MM.1S (cell line): ENCODE data around the gene USP50.

Experiments
- EZH2 ChIP-seq: fragments of 300-600 bp; sonication (generic); optimal IDR thresholded peaks from 2 replicates; pipeline ENCODE3; 2017; ENCODE audit warnings: low read depth, mild to moderate bottlenecking, antibody characterized with exemption, low read length, mixed read lengths
- TF ChIP-seq, protein P1 (sequence below): fragments of 300-600 bp; sonication (generic); IDR thresholded peaks from 2 replicates; pipeline ENCODE4 v1.5.1; 2016; ENCODE audit warnings: antibody characterized with exemption, low read length, mixed read lengths

- TF ChIP-seq, protein P1, sequence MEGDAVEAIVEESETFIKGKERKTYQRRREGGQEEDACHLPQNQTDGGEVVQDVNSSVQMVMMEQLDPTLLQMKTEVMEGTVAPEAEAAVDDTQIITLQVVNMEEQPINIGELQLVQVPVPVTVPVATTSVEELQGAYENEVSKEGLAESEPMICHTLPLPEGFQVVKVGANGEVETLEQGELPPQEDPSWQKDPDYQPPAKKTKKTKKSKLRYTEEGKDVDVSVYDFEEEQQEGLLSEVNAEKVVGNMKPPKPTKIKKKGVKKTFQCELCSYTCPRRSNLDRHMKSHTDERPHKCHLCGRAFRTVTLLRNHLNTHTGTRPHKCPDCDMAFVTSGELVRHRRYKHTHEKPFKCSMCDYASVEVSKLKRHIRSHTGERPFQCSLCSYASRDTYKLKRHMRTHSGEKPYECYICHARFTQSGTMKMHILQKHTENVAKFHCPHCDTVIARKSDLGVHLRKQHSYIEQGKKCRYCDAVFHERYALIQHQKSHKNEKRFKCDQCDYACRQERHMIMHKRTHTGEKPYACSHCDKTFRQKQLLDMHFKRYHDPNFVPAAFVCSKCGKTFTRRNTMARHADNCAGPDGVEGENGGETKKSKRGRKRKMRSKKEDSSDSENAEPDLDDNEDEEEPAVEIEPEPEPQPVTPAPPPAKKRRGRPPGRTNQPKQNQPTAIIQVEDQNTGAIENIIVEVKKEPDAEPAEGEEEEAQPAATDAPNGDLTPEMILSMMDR, result no peak
- TF ChIP-seq EZH2, result no peak
These were observed 47.8 kb upstream of the USP50 start for GRCh38 chr15:50594311-50594710.
